HepG2 (cell line): Measurements from ENCODE around the gene HOXA11. TPM values are rescaled to one million over a fixed set of nuclear protein-coding genes. Genes with fewer than 3 reads are reported as not detected.

Source experiments
- ATAC-seq: fragments of 200-7000 bp; cut with Tn5 transposase; 3 replicates; pipeline ENCODE4 v1.9.1; 2020; ENCODE audit warnings: mild to moderate bottlenecking, moderate library complexity
- BruUV-seq: library from RNA; stranded (reverse); fragments of 400-500 nt; replicated peaks from 2 replicates; lab custom pipeline; 2021; lab: Mats Ljungman, UMichigan
- CTCF ChIA-PET: fragments of 300-600 bp; formaldehyde crosslinking; extraction: SDS; loops from one replicate; lab custom pipeline; 2021; ENCODE audit warnings: low total read pairs, inconsistent platforms, low intra/inter-chr PET ratio; lab: Yijun Ruan, JAX
- POLR2A ChIA-PET: fragments of 350-600 bp; sonication (Branson Sonifier 250); formaldehyde crosslinking; loops from one replicate; lab custom pipeline; 2020; ENCODE audit warnings: antibody characterized with exemption, inconsistent platforms; lab: Yijun Ruan, JAX
- DNase-seq: peaks from one replicate; pipeline ENCODE4 v3.0.0-alpha.2; 2015; ENCODE audit warnings: low spot score
- FAIRE-seq: peaks from 3 replicates; lab custom pipeline; 2011; peaks lifted over from hg19 to GRCh38; lab: Jason Lieb, UNC
- H2AFZ ChIP-seq: one replicate; pipeline ENCODE4 v1.6.1; 2011; ENCODE audit warnings: low read length, inconsistent platforms
- H3K27ac ChIP-seq: fragments of 300-600 bp; 3 replicates; pipeline ENCODE4 v1.8.0; 2011; ENCODE audit warnings: mixed run types, mild to moderate bottlenecking, mixed read lengths, low read length, inconsistent platforms; ENCODE audit not compliant: insufficient read depth; ENCODE audit errors: extremely low read length
- H3K27me3 ChIP-seq, 2 experiments: fragments of 200-600 bp in 1 of 2; 2 replicates in 1 of 2; 3 replicates in 1 of 2; pipeline versions ENCODE4 v1.6.0 to v1.8.0; 2011; ENCODE audit warnings: low read length in 2 of 2, mild to moderate bottlenecking in 2 of 2, moderate library complexity in 2 of 2, inconsistent platforms in 1 of 2; ENCODE audit not compliant: insufficient read depth in 2 of 2, control insufficient read depth in 1 of 2
- H3K36me3 ChIP-seq, 2 experiments: fragments of 200-600 bp in 1 of 2; replicated peaks in 1 of 2; 2 replicates in 1 of 2; 3 replicates in 1 of 2; pipeline versions ENCODE4 v1.5.1 to v1.8.0; 2011; ENCODE audit warnings: low read length in 2 of 2, inconsistent platforms in 1 of 2; ENCODE audit not compliant: insufficient read depth in 2 of 2, control insufficient read depth in 1 of 2
- H3K4me1 ChIP-seq: 2 replicates; pipeline ENCODE4 v1.5.1; 2012; ENCODE audit warnings: low read length, inconsistent platforms; ENCODE audit not compliant: insufficient read depth
- H3K4me2 ChIP-seq: 2 replicates; pipeline ENCODE4 v1.6.0; 2011; ENCODE audit warnings: low read depth, low read length, inconsistent platforms
- H3K4me3 ChIP-seq, 3 experiments: fragments of 200-600 bp in 1 of 3; sonication (generic), shearing (Covaris generic) in 1 of 3; replicated peaks in 1 of 3; 2 replicates each; pipeline ENCODE4 v1.5.1; 2011 to 2016; ENCODE audit warnings: low read length in 3 of 3, inconsistent platforms in 2 of 3, low read depth in 2 of 3, mild to moderate bottlenecking in 2 of 3, control low read depth in 1 of 3, mixed read lengths in 1 of 3; ENCODE audit not compliant: insufficient read depth in 1 of 3
- H3K79me2 ChIP-seq: one replicate; pipeline ENCODE4 v1.6.1; 2011; ENCODE audit warnings: low read length, inconsistent platforms; ENCODE audit not compliant: insufficient read depth
- H3K9ac ChIP-seq: 2 replicates; pipeline ENCODE4 v1.6.0; 2011; ENCODE audit warnings: mild to moderate bottlenecking, low read depth, low read length, inconsistent platforms; ENCODE audit not compliant: insufficient read depth
- H3K9me3 ChIP-seq: 2 replicates; pipeline ENCODE4 v1.5.1; 2012; ENCODE audit warnings: mild to moderate bottlenecking, low read length
- H4K20me1 ChIP-seq: 2 replicates; pipeline ENCODE4 v1.6.0; 2011; ENCODE audit warnings: inconsistent platforms, mild to moderate bottlenecking, low read length, moderate library complexity; ENCODE audit not compliant: insufficient read depth
- MED13 ChIP-seq: sonication (generic); formaldehyde crosslinking; IDR thresholded peaks from 2 replicates; pipeline ENCODE4 v1.5.0; 2020; ENCODE audit warnings: missing genetic modification reagents
- MTF2 ChIP-seq: sonication (generic); formaldehyde crosslinking; IDR thresholded peaks from 2 replicates; pipeline ENCODE4 v1.5.0; 2020; ENCODE audit warnings: missing genetic modification reagents, borderline replicate concordance
- NRL ChIP-seq: sonication (generic); formaldehyde crosslinking; IDR thresholded peaks from 2 replicates; pipeline ENCODE4 v1.5.0; 2020; ENCODE audit warnings: missing genetic modification reagents, mild to moderate bottlenecking, moderate library complexity, borderline replicate concordance
- RFX5 ChIP-seq: IDR thresholded peaks from 2 replicates; pipeline ENCODE4 v1.6.1; 2011; ENCODE audit warnings: low read depth, low read length, improper control_type of control experiment
- WGBS: methylation state at CpG from one replicate; pipeline ENCODE4 v1.1.6; 2017; ENCODE audit warnings: low lambda C conversion rate; 5-methylcytosine and 5-hydroxymethylcytosine counted together
- in situ Hi-C: cut with HindIII; loops from 2 replicates; pipeline ENCODE4 v1.10.0; 2017; ENCODE audit warnings: low pct_unique_long_range_greater_than_20kb; ENCODE audit not compliant: extremely low pct_ligation_motif_present
- intact Hi-C: fragments of 100-400 bp; cut with micrococcal nuclease; formaldehyde crosslinking; loops from one replicate; pipeline ENCODE4 v1.10.0; 2022; ENCODE audit not compliant: unreplicated experiment
- polyA plus RNA-seq, 8 experiments: library from polyadenylated mRNA; depleted of rRNA in 3 of 8; stranded (reverse) in 7 of 8; unstranded in 1 of 8; fragments of >200 nt; fragmentation: Illumina TruSeq in 4 of 8; extraction: Trizol in 4 of 8; gene quantifications; 2 replicates each; pipeline versions ENCODE4 v1.2.1 to v1.2.3, GENCODE V29; 2011 to 2016; ENCODE audit warnings: low read depth in 4 of 8, missing spikeins in 1 of 8, mixed read lengths in 1 of 8; ENCODE audit not compliant: insufficient read depth in 1 of 8
- total RNA-seq, 5 experiments: library from RNA; depleted of rRNA; stranded (reverse); fragments of >200 nt; fragmentation: Illumina TruSeq; extraction: Trizol; gene quantifications; 2 replicates each; pipeline ENCODE4 v1.2.3, GENCODE V29; 2016; ENCODE audit warnings: low read depth in 1 of 5
- TF ChIP-seq, protein P1 (sequence below): sonication (generic); formaldehyde crosslinking; IDR thresholded peaks from 2 replicates; pipeline ENCODE4 v1.4.0; 2020; ENCODE audit warnings: missing genetic modification reagents
- TF ChIP-seq, protein P2 (sequence below), 2 experiments: IDR thresholded peaks; 2 replicates each; pipeline ENCODE4 v1.6.1; 2011 to 2012; ENCODE audit warnings: low read length in 2 of 2, borderline replicate concordance in 1 of 2, low read depth in 1 of 2, mild to moderate bottlenecking in 1 of 2, moderate library complexity in 1 of 2

HOXA11 gene
- total and polyA plus RNA-seq, 2 of the 13 experiments (the other 11 are each of a cell fraction or from before 2014, with no cell fraction given): not detected

- TF ChIP-seq MTF2 (CRISPR knock-in tag) (peak; percentile 73; the same call in 1 of the 2 replicates), MED13 (CRISPR knock-in tag) (0 out of 2 replicates have a peak, but pooled peaks have one; percentile 23), NRL (CRISPR knock-in tag) (0 out of 2 replicates have a peak, but pooled peaks have one; percentile 41), RFX5 (no peak)
Observed at GRCh38 chr7:27198871-27199801, 14.1 kb upstream of the HOXA11 start (continued).

GRCh38 chr7:27198138-27198841 is 13.3 kb upstream of the HOXA11 start:
- peaks cover 11 to 64% of the 10 kb centered on the region in 2 experiments for H3K27me3 ChIP-seq
- BruUV-seq: no TSS peak
- H3K4me3 ChIP-seq: no peak overlapping the region
- no peaks in the 10 kb centered on the region for H3K36me3 ChIP-seq
- peaks cover 35% of the 10 kb centered on the region for H3K4me1 ChIP-seq
- in situ Hi-C loops: no loop called here
- CTCF ChIA-PET: no interaction called here
- 39% methylated on average over 23 of the region's 29 CpGs for WGBS
- H3K9me3 ChIP-seq: no peaks in the 10 kb centered on the region
- FAIRE-seq (no peak), ATAC-seq (no peak), DNase-seq (no peak)
- no peak overlapping the region for H3K4me2 ChIP-seq
- H2AFZ ChIP-seq: no peak overlapping the region
- intact Hi-C loops: loop anchor here (5.0 to 10.0 kb wide), 2 partner anchors 407 to 574 kb away; no protein-coding TSS in a partner anchor
- H3K9ac ChIP-seq: no peak overlapping the region
- no peak overlapping the region for H3K27ac ChIP-seq
- no peaks in the 10 kb centered on the region for H3K79me2 ChIP-seq
- POLR2A ChIA-PET: no interaction called here
- peaks cover 3% of the 10 kb centered on the region; the same call in 1 of the 2 replicates for H4K20me1 ChIP-seq
- TF ChIP-seq, protein P1, sequence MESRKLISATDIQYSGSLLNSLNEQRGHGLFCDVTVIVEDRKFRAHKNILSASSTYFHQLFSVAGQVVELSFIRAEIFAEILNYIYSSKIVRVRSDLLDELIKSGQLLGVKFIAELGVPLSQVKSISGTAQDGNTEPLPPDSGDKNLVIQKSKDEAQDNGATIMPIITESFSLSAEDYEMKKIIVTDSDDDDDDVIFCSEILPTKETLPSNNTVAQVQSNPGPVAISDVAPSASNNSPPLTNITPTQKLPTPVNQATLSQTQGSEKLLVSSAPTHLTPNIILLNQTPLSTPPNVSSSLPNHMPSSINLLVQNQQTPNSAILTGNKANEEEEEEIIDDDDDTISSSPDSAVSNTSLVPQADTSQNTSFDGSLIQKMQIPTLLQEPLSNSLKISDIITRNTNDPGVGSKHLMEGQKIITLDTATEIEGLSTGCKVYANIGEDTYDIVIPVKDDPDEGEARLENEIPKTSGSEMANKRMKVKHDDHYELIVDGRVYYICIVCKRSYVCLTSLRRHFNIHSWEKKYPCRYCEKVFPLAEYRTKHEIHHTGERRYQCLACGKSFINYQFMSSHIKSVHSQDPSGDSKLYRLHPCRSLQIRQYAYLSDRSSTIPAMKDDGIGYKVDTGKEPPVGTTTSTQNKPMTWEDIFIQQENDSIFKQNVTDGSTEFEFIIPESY (CRISPR knock-in tag): peak; percentile 31; the same call in 1 of the 2 replicates
- TF ChIP-seq, protein P2, sequence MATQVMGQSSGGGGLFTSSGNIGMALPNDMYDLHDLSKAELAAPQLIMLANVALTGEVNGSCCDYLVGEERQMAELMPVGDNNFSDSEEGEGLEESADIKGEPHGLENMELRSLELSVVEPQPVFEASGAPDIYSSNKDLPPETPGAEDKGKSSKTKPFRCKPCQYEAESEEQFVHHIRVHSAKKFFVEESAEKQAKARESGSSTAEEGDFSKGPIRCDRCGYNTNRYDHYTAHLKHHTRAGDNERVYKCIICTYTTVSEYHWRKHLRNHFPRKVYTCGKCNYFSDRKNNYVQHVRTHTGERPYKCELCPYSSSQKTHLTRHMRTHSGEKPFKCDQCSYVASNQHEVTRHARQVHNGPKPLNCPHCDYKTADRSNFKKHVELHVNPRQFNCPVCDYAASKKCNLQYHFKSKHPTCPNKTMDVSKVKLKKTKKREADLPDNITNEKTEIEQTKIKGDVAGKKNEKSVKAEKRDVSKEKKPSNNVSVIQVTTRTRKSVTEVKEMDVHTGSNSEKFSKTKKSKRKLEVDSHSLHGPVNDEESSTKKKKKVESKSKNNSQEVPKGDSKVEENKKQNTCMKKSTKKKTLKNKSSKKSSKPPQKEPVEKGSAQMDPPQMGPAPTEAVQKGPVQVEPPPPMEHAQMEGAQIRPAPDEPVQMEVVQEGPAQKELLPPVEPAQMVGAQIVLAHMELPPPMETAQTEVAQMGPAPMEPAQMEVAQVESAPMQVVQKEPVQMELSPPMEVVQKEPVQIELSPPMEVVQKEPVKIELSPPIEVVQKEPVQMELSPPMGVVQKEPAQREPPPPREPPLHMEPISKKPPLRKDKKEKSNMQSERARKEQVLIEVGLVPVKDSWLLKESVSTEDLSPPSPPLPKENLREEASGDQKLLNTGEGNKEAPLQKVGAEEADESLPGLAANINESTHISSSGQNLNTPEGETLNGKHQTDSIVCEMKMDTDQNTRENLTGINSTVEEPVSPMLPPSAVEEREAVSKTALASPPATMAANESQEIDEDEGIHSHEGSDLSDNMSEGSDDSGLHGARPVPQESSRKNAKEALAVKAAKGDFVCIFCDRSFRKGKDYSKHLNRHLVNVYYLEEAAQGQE (IDR thresholded peaks at IDR 0.05; ENCODE audit: borderline replicate concordance in 1 of 2, low read depth in 1 of 2, low read length in 2 of 2): no peak
